HepG2 (cell line): ENCODE data around the gene ZBTB2. TPM values are rescaled to one million over a fixed set of nuclear protein-coding genes. Genes with fewer than 3 reads are reported as not detected.

Experiments used
- ATAC-seq: fragments of 200-7000 bp; cut with Tn5 transposase; 3 replicates; pipeline ENCODE4 v1.9.1; 2020; ENCODE audit warnings: mild to moderate bottlenecking, moderate library complexity
- BruUV-seq: library from RNA; stranded (reverse); fragments of 400-500 nt; replicated peaks from 2 replicates; lab custom pipeline; 2021; lab: Mats Ljungman, UMichigan
- CTCF ChIA-PET: fragments of 300-600 bp; formaldehyde crosslinking; extraction: SDS; loops from one replicate; lab custom pipeline; 2021; ENCODE audit warnings: low total read pairs, inconsistent platforms, low intra/inter-chr PET ratio; lab: Yijun Ruan, JAX
- POLR2A ChIA-PET: fragments of 350-600 bp; sonication (Branson Sonifier 250); formaldehyde crosslinking; loops from one replicate; lab custom pipeline; 2020; ENCODE audit warnings: antibody characterized with exemption, inconsistent platforms; lab: Yijun Ruan, JAX
- DNase-seq: peaks from one replicate; pipeline ENCODE4 v3.0.0-alpha.2; 2015; ENCODE audit warnings: low spot score
- FAIRE-seq: peaks from 3 replicates; lab custom pipeline; 2011; peaks lifted over from hg19 to GRCh38; lab: Jason Lieb, UNC
- H2AFZ ChIP-seq: one replicate; pipeline ENCODE4 v1.6.1; 2011; ENCODE audit warnings: low read length, inconsistent platforms
- H3K27ac ChIP-seq: fragments of 300-600 bp; 3 replicates; pipeline ENCODE4 v1.8.0; 2011; ENCODE audit warnings: mixed run types, mild to moderate bottlenecking, mixed read lengths, low read length, inconsistent platforms; ENCODE audit not compliant: insufficient read depth; ENCODE audit errors: extremely low read length
- H3K27me3 ChIP-seq, 2 experiments: fragments of 200-600 bp in 1 of 2; 2 replicates in 1 of 2; 3 replicates in 1 of 2; pipeline versions ENCODE4 v1.6.0 to v1.8.0; 2011; ENCODE audit warnings: low read length in 2 of 2, mild to moderate bottlenecking in 2 of 2, moderate library complexity in 2 of 2, inconsistent platforms in 1 of 2; ENCODE audit not compliant: insufficient read depth in 2 of 2, control insufficient read depth in 1 of 2
- H3K36me3 ChIP-seq, 2 experiments: fragments of 200-600 bp in 1 of 2; replicated peaks in 1 of 2; 2 replicates in 1 of 2; 3 replicates in 1 of 2; pipeline versions ENCODE4 v1.5.1 to v1.8.0; 2011; ENCODE audit warnings: low read length in 2 of 2, inconsistent platforms in 1 of 2; ENCODE audit not compliant: insufficient read depth in 2 of 2, control insufficient read depth in 1 of 2
- H3K4me1 ChIP-seq: 2 replicates; pipeline ENCODE4 v1.5.1; 2012; ENCODE audit warnings: low read length, inconsistent platforms; ENCODE audit not compliant: insufficient read depth
- H3K4me2 ChIP-seq: 2 replicates; pipeline ENCODE4 v1.6.0; 2011; ENCODE audit warnings: low read depth, low read length, inconsistent platforms
- H3K4me3 ChIP-seq, 3 experiments: fragments of 200-600 bp in 1 of 3; sonication (generic), shearing (Covaris generic) in 1 of 3; replicated peaks in 1 of 3; 2 replicates each; pipeline ENCODE4 v1.5.1; 2011 to 2016; ENCODE audit warnings: low read length in 3 of 3, inconsistent platforms in 2 of 3, low read depth in 2 of 3, mild to moderate bottlenecking in 2 of 3, control low read depth in 1 of 3, mixed read lengths in 1 of 3; ENCODE audit not compliant: insufficient read depth in 1 of 3
- H3K79me2 ChIP-seq: one replicate; pipeline ENCODE4 v1.6.1; 2011; ENCODE audit warnings: low read length, inconsistent platforms; ENCODE audit not compliant: insufficient read depth
- H3K9ac ChIP-seq: 2 replicates; pipeline ENCODE4 v1.6.0; 2011; ENCODE audit warnings: mild to moderate bottlenecking, low read depth, low read length, inconsistent platforms; ENCODE audit not compliant: insufficient read depth
- H3K9me3 ChIP-seq: 2 replicates; pipeline ENCODE4 v1.5.1; 2012; ENCODE audit warnings: mild to moderate bottlenecking, low read length
- H4K20me1 ChIP-seq: 2 replicates; pipeline ENCODE4 v1.6.0; 2011; ENCODE audit warnings: inconsistent platforms, mild to moderate bottlenecking, low read length, moderate library complexity; ENCODE audit not compliant: insufficient read depth
- ATF6 ChIP-seq: sonication (generic); formaldehyde crosslinking; conservative IDR thresholded peaks from 2 replicates; pipeline ENCODE4 v1.4.0; 2020; ENCODE audit warnings: missing genetic modification reagents
- ATF7-NPFF ChIP-seq: sonication (generic); formaldehyde crosslinking; IDR thresholded peaks from 2 replicates; pipeline ENCODE4 v1.8.1; 2023; ENCODE audit warnings: mild to moderate bottlenecking, low read depth, missing genetic modification reagents, moderate library complexity
- GPBP1L1 ChIP-seq: sonication (generic); formaldehyde crosslinking; IDR thresholded peaks from 2 replicates; pipeline ENCODE4 v1.5.0; 2020; ENCODE audit warnings: mild to moderate bottlenecking, missing genetic modification reagents
- KLF16 ChIP-seq, 2 experiments: sonication (generic) in 1 of 2; formaldehyde crosslinking in 1 of 2; IDR thresholded peaks; 2 replicates each; pipeline versions ENCODE4 v1.6.1 to v1.8.0; 2016 to 2023; ENCODE audit warnings: missing genetic modification reagents in 2 of 2, missing compliant biosample characterization in 1 of 2
- MATR3 ChIP-seq: sonication (generic); formaldehyde crosslinking; IDR thresholded peaks from 2 replicates; pipeline ENCODE4 v1.4.0; 2020; ENCODE audit warnings: missing genetic modification reagents
- NR1H2 ChIP-seq: sonication (generic); formaldehyde crosslinking; IDR thresholded peaks from 2 replicates; pipeline ENCODE4 v1.8.1; 2022; ENCODE audit warnings: low read depth, missing genetic modification reagents, borderline replicate concordance
- PATZ1 ChIP-seq: sonication (generic); formaldehyde crosslinking; IDR thresholded peaks from 2 replicates; pipeline ENCODE4 v1.4.0; 2020; ENCODE audit warnings: missing genetic modification reagents
- ZNF24 ChIP-seq: fragments of 450-650 bp; IDR thresholded peaks from 2 replicates; pipeline ENCODE4 v1.6.1; 2017; ENCODE audit warnings: antibody characterized with exemption, mild to moderate bottlenecking
- ZNF280D ChIP-seq: sonication (generic); formaldehyde crosslinking; IDR thresholded peaks from 2 replicates; pipeline ENCODE4 v1.5.1; 2020; ENCODE audit warnings: mild to moderate bottlenecking, missing genetic modification reagents
- ZNF782 ChIP-seq: sonication (generic); formaldehyde crosslinking; IDR thresholded peaks from 2 replicates; pipeline ENCODE4 v1.4.0; 2020; ENCODE audit warnings: missing genetic modification reagents, mild to moderate bottlenecking, borderline replicate concordance
- ZNF790 ChIP-seq: sonication (generic); formaldehyde crosslinking; IDR thresholded peaks from 2 replicates; pipeline ENCODE4 v1.8.0; 2022; ENCODE audit warnings: missing genetic modification reagents, mild to moderate bottlenecking, borderline replicate concordance
- WGBS: methylation state at CpG from one replicate; pipeline ENCODE4 v1.1.6; 2017; ENCODE audit warnings: low lambda C conversion rate; 5-methylcytosine and 5-hydroxymethylcytosine counted together
- in situ Hi-C: cut with HindIII; loops from 2 replicates; pipeline ENCODE4 v1.10.0; 2017; ENCODE audit warnings: low pct_unique_long_range_greater_than_20kb; ENCODE audit not compliant: extremely low pct_ligation_motif_present
- intact Hi-C: fragments of 100-400 bp; cut with micrococcal nuclease; formaldehyde crosslinking; loops from one replicate; pipeline ENCODE4 v1.10.0; 2022; ENCODE audit not compliant: unreplicated experiment
- polyA plus RNA-seq, 8 experiments: library from polyadenylated mRNA; depleted of rRNA in 3 of 8; stranded (reverse) in 7 of 8; unstranded in 1 of 8; fragments of >200 nt; fragmentation: Illumina TruSeq in 4 of 8; extraction: Trizol in 4 of 8; gene quantifications; 2 replicates each; pipeline versions ENCODE4 v1.2.1 to v1.2.3, GENCODE V29; 2011 to 2016; ENCODE audit warnings: low read depth in 4 of 8, missing spikeins in 1 of 8, mixed read lengths in 1 of 8; ENCODE audit not compliant: insufficient read depth in 1 of 8
- total RNA-seq, 5 experiments: library from RNA; depleted of rRNA; stranded (reverse); fragments of >200 nt; fragmentation: Illumina TruSeq; extraction: Trizol; gene quantifications; 2 replicates each; pipeline ENCODE4 v1.2.3, GENCODE V29; 2016; ENCODE audit warnings: low read depth in 1 of 5

The ZBTB2 gene
- total and polyA plus RNA-seq, 2 of the 13 experiments (the other 11 are each of a cell fraction or from before 2014, with no cell fraction given) = 15.4 to 22.8 TPM

- TF ChIP-seq ATF6 (CRISPR knock-in tag) = no peak
- no peak for TF ChIP-seq MATR3 (CRISPR knock-in tag)
Observed at GRCh38 chr6:151359486-151359885, 31.9 kb downstream of the ZBTB2 start (continued).

GRCh38 chr6:151358475-151358874 lies 32.9 kb downstream of the ZBTB2 start:
- Histone ChIP-seq H3K9ac (no peak overlapping the region), H3K4me2 (no peak overlapping the region), H3K79me2 (no peaks in the 10 kb centered on the region), H3K36me3 (peaks cover 0 to 7% of the 10 kb centered on the region in 2 experiments; a peak in 2 of 5 replicates), H3K9me3 (no peaks in the 10 kb centered on the region), H3K27me3 (no peaks in the 10 kb centered on the region), H3K4me3 (no peak overlapping the region), H2AFZ (no peak overlapping the region), H4K20me1 (no peaks in the 10 kb centered on the region), H3K4me1 (peaks cover 12% of the 10 kb centered on the region; the same call in 1 of the 2 replicates), H3K27ac (no peak overlapping the region)
- CTCF ChIA-PET = no interaction called here
- FAIRE-seq = no peak
- no peak for ATAC-seq
- 93% methylated on average over 3 of the region's 3 CpGs for WGBS
- in situ Hi-C loops = no loop called here
- POLR2A ChIA-PET = interaction anchor here (0.9 to 1.7 kb wide), 2 partner anchors 31 to 33 kb away, joined by 3 to 4 read pairs; no protein-coding TSS in a partner anchor
- intact Hi-C loops = no loop called here
- no peak for DNase-seq
- no TSS peak for BruUV-seq
- TF ChIP-seq ZNF782 (CRISPR knock-in tag) (no peak), PATZ1 (CRISPR knock-in tag) (no peak), ATF7-NPFF (CRISPR knock-in tag) (no peak), ZNF280D (CRISPR knock-in tag) (no peak), ZNF790 (no peak), GPBP1L1 (CRISPR knock-in tag) (no peak), KLF16 (CRISPR knock-in tag; IDR thresholded peaks at IDR 0.05) (no peak), ATF6 (CRISPR knock-in tag) (no peak), ZNF24 (no peak), NR1H2 (CRISPR knock-in tag) (no peak)
